ENCODE data around the gene OSBPL10.

Gene OSBPL10

GRCh38 chr3:31921837-31922236 lies 59.2 kb downstream of the OSBPL10 start:
- DNase-seq, result no peak

- DNase-seq, result no peak
Observed at GRCh38 chr3:31920310-31920709, 60.8 kb downstream of the OSBPL10 start.

GRCh38 chr3:31919528-31919927 lies 61.5 kb downstream of the OSBPL10 start:
- DNase-seq, result no peak

GRCh38 chr3:31918179-31919150 lies 62.6 kb downstream of the OSBPL10 start:
- DNase-seq, result no peak

GRCh38 chr3:31917303-31918005 lies 63.6 kb downstream of the OSBPL10 start:
- no peak for DNase-seq

GRCh38 chr3:31911643-31912042 lies 69.4 kb downstream of the OSBPL10 start:
- DNase-seq, result no peak

- DNase-seq, result no peak
Observed at GRCh38 chr3:31911124-31911523, 69.9 kb downstream of the OSBPL10 start.

GRCh38 chr3:31909455-31909854 lies 71.6 kb downstream of the OSBPL10 start:
- no peak for DNase-seq

- DNase-seq, result no peak
Observed at GRCh38 chr3:31908391-31909097, 72.5 kb downstream of the OSBPL10 start.

GRCh38 chr3:31906182-31906581 lies 74.9 kb downstream of the OSBPL10 start:
- no peak for DNase-seq

GRCh38 chr3:31903686-31904431 lies 77.2 kb downstream of the OSBPL10 start:
- no peak for DNase-seq

GRCh38 chr3:31900583-31900982 lies 80.5 kb downstream of the OSBPL10 start:
- DNase-seq, result no peak

GRCh38 chr3:31896648-31897433 lies 84.2 kb downstream of the OSBPL10 start:
- DNase-seq, result no peak

GRCh38 chr3:31896026-31896425 lies 85.0 kb downstream of the OSBPL10 start:
- DNase-seq, result no peak

GRCh38 chr3:31895471-31895870 lies 85.6 kb downstream of the OSBPL10 start:
- no peak for DNase-seq

- no peak for DNase-seq
Observed at GRCh38 chr3:31892916-31893573, 88.0 kb downstream of the OSBPL10 start.

GRCh38 chr3:31892500-31892899 lies 88.6 kb downstream of the OSBPL10 start:
- no peak for DNase-seq

- DNase-seq, result no peak
Observed at GRCh38 chr3:31891876-31892455, 89.1 kb downstream of the OSBPL10 start.

GRCh38 chr3:31890742-31891469 lies 90.2 kb downstream of the OSBPL10 start:
- no peak for DNase-seq

GRCh38 chr3:31890007-31890406 lies 91.1 kb downstream of the OSBPL10 start:
- no peak for DNase-seq
